ENCODE results near the gene RAB5A.

Gene RAB5A

GRCh38 chr3:20022954-20023622, 76.2 kb downstream of the RAB5A start:
- Histone ChIP-seq H3K79me2 (ENCODE audit: insufficient read depth, low read length) (no peaks in the 10 kb centered on the region), H3K4me2 (ENCODE audit: low read depth, low read length, poor library complexity, severe bottlenecking) (no peak overlapping the region), H3K9me3 (ENCODE audit: insufficient read depth, low read length) (no peaks in the 10 kb centered on the region), H3F3A (ENCODE audit: insufficient read depth) (no peaks in the 10 kb centered on the region), H3K9me2 (replicated peaks; ENCODE audit: insufficient read depth, low read length) (no peaks in the 10 kb centered on the region), H3K27me3 (ENCODE audit: low read length) (no peaks in the 10 kb centered on the region), H3K27ac (ENCODE audit: low read depth, low read length) (no peak overlapping the region), H2AFZ (ENCODE audit: low read depth, low read length, severe bottlenecking) (no peak overlapping the region), H3K4me3 (ENCODE audit: insufficient read depth, low read length, poor library complexity, severe bottlenecking) (no peak overlapping the region), H3K9ac (ENCODE audit: low read length) (no peak overlapping the region), H3K36me3 (ENCODE audit: low read length) (no peaks in the 10 kb centered on the region), H4K20me1 (ENCODE audit: low read depth, low read length) (no peaks in the 10 kb centered on the region)
- no peak for TF ChIP-seq EZH2phosphoT487 (conservative IDR thresholded peaks at IDR 0.05; ENCODE audit: low read length)
- TF ChIP-seq, protein P1, sequence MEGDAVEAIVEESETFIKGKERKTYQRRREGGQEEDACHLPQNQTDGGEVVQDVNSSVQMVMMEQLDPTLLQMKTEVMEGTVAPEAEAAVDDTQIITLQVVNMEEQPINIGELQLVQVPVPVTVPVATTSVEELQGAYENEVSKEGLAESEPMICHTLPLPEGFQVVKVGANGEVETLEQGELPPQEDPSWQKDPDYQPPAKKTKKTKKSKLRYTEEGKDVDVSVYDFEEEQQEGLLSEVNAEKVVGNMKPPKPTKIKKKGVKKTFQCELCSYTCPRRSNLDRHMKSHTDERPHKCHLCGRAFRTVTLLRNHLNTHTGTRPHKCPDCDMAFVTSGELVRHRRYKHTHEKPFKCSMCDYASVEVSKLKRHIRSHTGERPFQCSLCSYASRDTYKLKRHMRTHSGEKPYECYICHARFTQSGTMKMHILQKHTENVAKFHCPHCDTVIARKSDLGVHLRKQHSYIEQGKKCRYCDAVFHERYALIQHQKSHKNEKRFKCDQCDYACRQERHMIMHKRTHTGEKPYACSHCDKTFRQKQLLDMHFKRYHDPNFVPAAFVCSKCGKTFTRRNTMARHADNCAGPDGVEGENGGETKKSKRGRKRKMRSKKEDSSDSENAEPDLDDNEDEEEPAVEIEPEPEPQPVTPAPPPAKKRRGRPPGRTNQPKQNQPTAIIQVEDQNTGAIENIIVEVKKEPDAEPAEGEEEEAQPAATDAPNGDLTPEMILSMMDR (IDR thresholded peaks at IDR 0.05; ENCODE audit: insufficient read depth, low read length, poor library complexity, severe bottlenecking), result no peak

DNA sequence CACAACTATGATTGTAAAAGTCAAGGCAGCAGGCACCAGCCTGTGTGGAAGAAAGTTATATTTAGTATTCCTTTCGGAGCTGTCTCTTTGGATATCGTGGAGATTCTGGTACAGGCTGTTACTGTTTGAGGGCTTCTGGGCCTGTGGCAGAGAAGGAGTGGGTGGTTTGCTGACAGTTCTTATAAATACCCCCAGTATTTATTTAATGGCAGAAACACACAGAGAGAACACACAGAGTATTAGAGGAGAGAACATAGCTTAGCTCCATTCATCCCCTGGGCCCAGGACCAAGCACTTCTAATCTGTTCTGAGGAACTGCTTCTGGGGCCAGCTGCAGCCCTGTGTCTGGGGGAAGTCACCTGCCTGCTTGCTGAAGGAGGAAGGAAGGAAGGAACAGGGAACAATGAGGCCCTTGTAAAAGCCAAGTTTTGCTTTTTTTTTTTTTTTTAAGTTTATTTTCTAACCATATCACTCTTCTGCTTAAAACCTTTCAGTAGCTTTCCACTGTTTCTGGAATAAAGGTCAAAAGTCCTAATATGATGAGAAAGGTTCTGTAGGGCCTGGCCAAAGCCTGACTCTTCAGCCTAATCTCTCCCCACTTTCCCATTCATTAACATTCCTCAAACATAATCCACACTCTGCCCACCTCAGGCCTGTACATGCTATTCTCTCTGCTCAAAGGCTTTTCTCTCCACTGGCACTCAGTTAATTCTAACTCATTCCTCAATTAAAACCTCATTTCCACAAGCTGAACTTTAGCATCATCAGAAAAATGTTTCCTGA, 76.9 kb downstream of the RAB5A start:
- H3K27ac ChIP-seq (ENCODE audit: low read depth, low read length), result no peak overlapping the region
- H3F3A ChIP-seq (ENCODE audit: insufficient read depth), result no peaks in the 10 kb centered on the region
- H3K36me3 ChIP-seq (ENCODE audit: low read length), result no peaks in the 10 kb centered on the region
- no peak overlapping the region for H3K4me2 ChIP-seq (ENCODE audit: low read depth, low read length, poor library complexity, severe bottlenecking)
- H2AFZ ChIP-seq (ENCODE audit: low read depth, low read length, severe bottlenecking), result no peak overlapping the region
- H3K9me3 ChIP-seq (ENCODE audit: insufficient read depth, low read length), result no peaks in the 10 kb centered on the region
- no peaks in the 10 kb centered on the region for H3K9me2 ChIP-seq (replicated peaks; ENCODE audit: insufficient read depth, low read length)
- H4K20me1 ChIP-seq (ENCODE audit: low read depth, low read length), result no peaks in the 10 kb centered on the region
- H3K27me3 ChIP-seq (ENCODE audit: low read length), result no peaks in the 10 kb centered on the region
- no peak overlapping the region for H3K9ac ChIP-seq (ENCODE audit: low read length)
- H3K4me3 ChIP-seq (ENCODE audit: insufficient read depth, low read length, poor library complexity, severe bottlenecking), result no peak overlapping the region
- no peak for TF ChIP-seq EZH2phosphoT487 (conservative IDR thresholded peaks at IDR 0.05; ENCODE audit: low read length)
- TF ChIP-seq, protein P1 (IDR thresholded peaks at IDR 0.05; ENCODE audit: insufficient read depth, low read length, poor library complexity, severe bottlenecking), result no peak
- no peaks in the 10 kb centered on the region for H3K79me2 ChIP-seq (ENCODE audit: insufficient read depth, low read length)

DNA sequence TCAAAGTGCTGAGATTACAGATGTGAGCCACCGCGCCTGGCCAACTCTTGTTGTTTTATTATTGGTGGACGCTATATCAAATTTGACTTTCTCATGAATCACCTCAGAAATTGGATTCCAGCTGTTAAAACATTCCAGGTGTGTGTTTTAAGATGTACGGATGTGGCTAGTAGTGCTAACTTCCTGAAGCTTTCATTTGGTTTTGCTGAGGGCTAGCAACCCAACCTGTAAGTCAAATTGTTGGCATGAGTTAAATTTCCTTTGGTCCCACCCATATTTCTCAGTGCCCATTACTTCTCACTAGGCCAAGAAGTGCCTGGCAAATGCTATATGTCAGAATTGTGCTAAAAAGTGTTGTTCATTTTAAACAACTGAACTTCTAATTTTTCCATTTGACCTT, 80.2 kb downstream of the RAB5A start:
- no peak overlapping the region for H2AFZ ChIP-seq (ENCODE audit: low read depth, low read length, severe bottlenecking)
- no peak overlapping the region for H3K4me3 ChIP-seq (ENCODE audit: insufficient read depth, low read length, poor library complexity, severe bottlenecking)
- no peaks in the 10 kb centered on the region for H3K27me3 ChIP-seq (ENCODE audit: low read length)
- no peak overlapping the region for H3K9ac ChIP-seq (ENCODE audit: low read length)
- no peaks in the 10 kb centered on the region for H3K9me3 ChIP-seq (ENCODE audit: insufficient read depth, low read length)
- no peak overlapping the region for H3K4me2 ChIP-seq (ENCODE audit: low read depth, low read length, poor library complexity, severe bottlenecking)
- no peaks in the 10 kb centered on the region for H3K36me3 ChIP-seq (ENCODE audit: low read length)
- H3K9me2 ChIP-seq (replicated peaks; ENCODE audit: insufficient read depth, low read length), result no peaks in the 10 kb centered on the region
- no peaks in the 10 kb centered on the region for H3F3A ChIP-seq (ENCODE audit: insufficient read depth)
- no peak overlapping the region for H3K27ac ChIP-seq (ENCODE audit: low read depth, low read length)
- TF ChIP-seq, protein P1 (IDR thresholded peaks at IDR 0.05; ENCODE audit: insufficient read depth, low read length, poor library complexity, severe bottlenecking), result no peak
- TF ChIP-seq EZH2phosphoT487 (conservative IDR thresholded peaks at IDR 0.05; ENCODE audit: low read length), result no peak
- no peaks in the 10 kb centered on the region for H3K79me2 ChIP-seq (ENCODE audit: insufficient read depth, low read length)
- H4K20me1 ChIP-seq (ENCODE audit: low read depth, low read length), result no peaks in the 10 kb centered on the region
